ENCODE results near the gene KIF2C. TPM values are rescaled to one million over a fixed set of nuclear protein-coding genes. Genes with fewer than 3 reads are reported as not detected.

Gene KIF2C
- total and polyA plus RNA-seq, 9 of the 15 experiments (the other 6 are each of a cell fraction or from before 2014, with no cell fraction given): 84.9 to 226 (median 169) TPM

GRCh38 chr1:44730741-44731512 is 8.7 kb upstream of the KIF2C start, which contains the start of gene RNU5D-1 (continued):
- TF ChIP-seq ETV1 (tag; conservative IDR thresholded peaks at IDR 0.05; ENCODE audit: low read depth) (peak; percentile 55), HNRNPLL (IDR thresholded peaks at IDR 0.05; ENCODE audit: low read depth, low read length, poor library complexity, severe bottlenecking) (peak; percentile 39), KLF16 (IDR thresholded peaks at IDR 0.05) (peak; percentile 51; the same call in 1 of the 2 replicates), ZZZ3 (IDR thresholded peaks at IDR 0.05) (peak; percentile 12; the same call in 1 of the 2 replicates), ARID3B (CRISPR knock-in tag; IDR thresholded peaks at IDR 0.05; ENCODE audit: borderline replicate concordance) (no peak), PRDM10 (IDR thresholded peaks at IDR 0.05; ENCODE audit: partially characterized antibody) (peak; percentile 66), ESRRB (CRISPR knock-in tag; IDR thresholded peaks at IDR 0.05; ENCODE audit: borderline replicate concordance) (peak; percentile 98), ZNF449 (CRISPR knock-in tag; IDR thresholded peaks at IDR 0.05) (peak; percentile 31; the same call in 1 of the 2 replicates), SOX6 (IDR thresholded peaks at IDR 0.05) (peak; percentile 75), POLR3A (IDR thresholded peaks at IDR 0.05; ENCODE audit: borderline replicate concordance, extremely low read depth, insufficient read depth, insufficient read length) (no peak), KDM1A (IDR thresholded peaks at IDR 0.05) (peak; percentile 86 to 88), DMBX1 (CRISPR knock-in tag; IDR thresholded peaks at IDR 0.05; ENCODE audit: borderline replicate concordance) (no peak; the same call in 1 of the 2 replicates), ZBTB5 (IDR thresholded peaks at IDR 0.05) (0 out of 2 replicates have a peak, but pooled peaks have one; percentile 43), MAFG (tag; conservative IDR thresholded peaks at IDR 0.05) (peak; percentile 88), HIVEP1 (CRISPR knock-in tag; IDR thresholded peaks at IDR 0.05) (no peak; the same call in none of the 2 replicates), STAT5B (CRISPR knock-in tag; IDR thresholded peaks at IDR 0.05) (no peak), SMAD4 (CRISPR knock-in tag; conservative IDR thresholded peaks at IDR 0.05) (peak; percentile 92), ZNF551 (CRISPR knock-in tag; IDR thresholded peaks at IDR 0.05) (peak; percentile 99), FOXK1 (CRISPR knock-in tag; IDR thresholded peaks at IDR 0.05; ENCODE audit: borderline replicate concordance) (peak; percentile 97)

All from K562 (cell line).